ENCODE measurements around the gene RARA. TPM values are rescaled to one million over a fixed set of nuclear protein-coding genes. Genes with fewer than 3 reads are reported as not detected.

Gene RARA
- total RNA-seq, 1 donor from 2014 or later = 39.4 TPM

DNA sequence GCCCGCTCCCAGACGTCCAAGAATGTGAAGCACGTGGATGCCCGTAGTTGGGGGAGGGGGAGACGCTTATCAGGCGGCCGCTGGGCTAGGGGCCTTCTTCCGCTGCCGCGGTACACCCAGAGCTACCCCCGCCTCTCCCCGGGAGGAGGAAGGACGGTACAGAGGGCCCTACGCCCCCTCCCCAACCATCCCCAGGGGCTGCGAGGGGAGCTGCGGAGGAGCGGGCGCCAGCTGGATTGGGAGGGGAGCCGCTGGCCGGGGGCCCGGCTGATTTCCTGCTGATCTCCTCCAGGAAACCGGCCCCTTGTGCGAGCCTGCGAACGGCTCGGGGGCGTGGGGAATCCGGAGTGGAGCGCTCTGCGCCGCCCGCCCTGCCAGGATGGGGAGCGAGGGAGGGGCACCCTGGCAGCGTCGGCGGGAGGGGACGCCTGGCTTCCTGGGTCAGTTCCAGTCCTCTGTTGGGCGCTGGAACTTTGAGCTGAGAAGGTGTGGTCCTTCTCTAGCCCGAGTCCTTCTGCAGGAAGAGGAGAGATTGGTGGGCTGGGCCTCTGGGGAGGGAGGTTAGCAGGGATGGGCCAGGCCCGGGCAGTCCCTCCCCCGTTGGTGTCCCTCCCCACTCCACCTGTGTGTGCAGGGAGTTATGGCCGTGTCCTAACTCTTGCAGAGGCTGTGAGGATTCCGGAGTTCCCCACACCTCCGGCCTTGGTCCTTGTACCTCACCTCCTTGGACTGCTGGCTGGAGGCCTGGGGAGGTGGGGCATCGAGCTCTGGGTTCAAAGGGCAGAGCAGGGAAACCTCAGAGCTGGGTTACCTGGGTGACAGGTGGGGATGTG is 36.4 kb downstream of the RARA start:
- DNase-seq (ENCODE audit: low spot score) = peak; percentile 86

DNA sequence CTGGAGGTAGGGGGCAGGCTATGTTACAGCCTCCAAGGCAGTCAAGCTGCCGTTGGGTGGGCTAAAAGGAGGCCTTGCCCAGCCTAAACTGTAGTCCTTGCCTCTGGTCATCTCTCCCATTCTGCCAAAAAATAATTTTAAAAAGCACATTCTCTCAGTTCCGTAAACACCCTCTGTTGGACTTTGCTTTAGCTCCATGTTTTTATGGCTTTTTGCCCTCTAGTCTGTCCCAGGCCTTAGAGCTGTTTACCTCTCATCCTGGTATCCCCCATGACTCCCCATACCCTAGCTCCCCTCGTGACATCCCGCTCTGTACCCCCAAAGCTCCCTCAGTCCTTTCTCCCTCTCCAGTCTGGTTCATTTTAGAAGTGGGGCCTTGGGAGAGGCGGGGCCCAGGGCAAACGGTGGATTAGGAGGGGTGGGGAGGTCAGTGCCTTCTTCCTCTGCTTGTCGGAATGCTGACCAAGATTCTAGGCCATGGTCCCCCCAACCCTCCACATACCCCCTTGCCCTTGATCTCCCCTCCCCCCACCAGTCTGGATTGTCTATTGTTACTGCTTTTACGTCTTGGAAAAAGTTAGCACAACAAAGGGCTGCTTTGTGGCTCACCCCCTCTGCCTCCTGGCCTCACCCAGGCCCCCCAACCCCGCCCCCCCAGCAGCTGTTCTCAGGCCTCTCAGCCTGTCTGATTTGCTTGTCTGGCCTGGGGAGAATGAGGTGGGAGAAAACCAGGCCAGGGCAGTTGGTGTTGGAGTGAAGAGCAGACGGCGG is 37.2 kb downstream of the RARA start:
- DNase-seq (ENCODE audit: low spot score) = no peak

DNA sequence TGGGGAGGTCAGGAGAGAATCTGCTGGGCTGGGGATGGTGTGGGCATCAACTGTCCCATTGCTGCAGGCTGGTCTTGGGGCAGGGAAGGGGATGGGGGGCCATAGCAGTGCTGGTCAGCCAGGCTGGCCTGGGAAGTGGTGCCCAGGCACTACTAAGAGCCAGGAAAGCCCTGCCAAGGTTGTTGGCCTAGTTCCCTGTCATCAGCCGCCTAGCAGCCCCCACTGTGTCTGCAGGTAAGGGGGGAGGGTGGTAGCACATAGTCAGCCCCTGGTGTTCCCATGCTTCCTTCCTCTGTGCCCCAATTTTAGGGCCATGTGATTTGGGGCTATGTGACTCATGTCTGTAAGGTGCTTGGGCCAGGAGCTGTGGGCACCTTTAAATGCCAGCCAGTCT is 37.8 kb downstream of the RARA start:
- DNase-seq (ENCODE audit: low spot score) = no peak

DNA sequence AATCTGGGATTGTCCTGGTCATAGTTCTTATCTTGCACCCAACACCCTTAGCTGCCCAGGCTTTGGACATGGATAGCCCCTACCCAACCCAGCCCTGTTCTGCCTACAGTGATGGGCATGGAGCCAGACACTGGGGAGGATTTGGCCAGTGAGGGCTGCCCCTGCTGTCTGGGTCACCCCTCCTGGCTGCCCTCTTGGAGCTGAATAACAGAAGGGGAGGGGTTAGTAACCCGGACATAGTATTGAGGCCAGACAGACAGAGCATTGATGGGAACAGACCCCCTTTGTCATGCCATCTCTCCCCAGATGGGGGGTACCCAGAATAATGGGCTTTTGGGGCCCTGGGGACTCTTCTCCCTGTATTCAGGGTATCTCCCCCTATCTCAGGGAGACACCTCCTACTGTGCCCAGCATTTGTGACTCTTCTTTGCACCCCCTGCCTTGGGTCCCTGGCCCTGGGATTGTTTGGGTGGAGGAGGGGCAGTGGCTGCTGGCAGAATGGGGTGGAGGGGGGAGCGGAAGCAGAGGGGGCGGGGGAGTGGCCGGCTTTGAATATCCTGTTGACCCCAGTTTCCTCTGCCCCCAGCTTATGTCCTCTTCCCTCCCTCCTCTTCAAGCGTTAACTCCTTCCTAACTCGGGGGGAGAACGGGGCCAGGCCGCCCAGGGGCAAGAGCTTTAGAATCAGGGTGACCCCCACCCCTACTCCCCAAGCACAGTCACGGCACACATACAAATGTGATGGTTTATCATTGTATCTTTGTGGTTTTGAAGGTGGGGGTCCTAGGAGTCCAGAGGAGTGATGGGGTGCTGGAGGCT is 38.5 kb downstream of the RARA start:
- DNase-seq (ENCODE audit: low spot score) = no peak

DNA sequence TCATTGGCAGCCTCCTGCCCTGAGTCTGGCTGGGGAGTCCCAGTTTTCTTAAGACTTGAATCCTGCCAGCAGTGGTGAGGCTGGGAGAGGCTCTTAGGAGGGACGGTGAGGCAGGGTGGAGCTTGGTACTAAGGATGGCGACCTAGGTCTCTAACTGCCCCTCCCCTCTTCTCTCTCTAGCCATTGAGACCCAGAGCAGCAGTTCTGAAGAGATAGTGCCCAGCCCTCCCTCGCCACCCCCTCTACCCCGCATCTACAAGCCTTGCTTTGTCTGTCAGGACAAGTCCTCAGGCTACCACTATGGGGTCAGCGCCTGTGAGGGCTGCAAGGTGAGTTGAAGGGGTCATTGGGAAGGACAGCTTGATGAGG is 39.1 kb downstream of the RARA start:
- DNase-seq (ENCODE audit: low spot score) = no peak

DNA sequence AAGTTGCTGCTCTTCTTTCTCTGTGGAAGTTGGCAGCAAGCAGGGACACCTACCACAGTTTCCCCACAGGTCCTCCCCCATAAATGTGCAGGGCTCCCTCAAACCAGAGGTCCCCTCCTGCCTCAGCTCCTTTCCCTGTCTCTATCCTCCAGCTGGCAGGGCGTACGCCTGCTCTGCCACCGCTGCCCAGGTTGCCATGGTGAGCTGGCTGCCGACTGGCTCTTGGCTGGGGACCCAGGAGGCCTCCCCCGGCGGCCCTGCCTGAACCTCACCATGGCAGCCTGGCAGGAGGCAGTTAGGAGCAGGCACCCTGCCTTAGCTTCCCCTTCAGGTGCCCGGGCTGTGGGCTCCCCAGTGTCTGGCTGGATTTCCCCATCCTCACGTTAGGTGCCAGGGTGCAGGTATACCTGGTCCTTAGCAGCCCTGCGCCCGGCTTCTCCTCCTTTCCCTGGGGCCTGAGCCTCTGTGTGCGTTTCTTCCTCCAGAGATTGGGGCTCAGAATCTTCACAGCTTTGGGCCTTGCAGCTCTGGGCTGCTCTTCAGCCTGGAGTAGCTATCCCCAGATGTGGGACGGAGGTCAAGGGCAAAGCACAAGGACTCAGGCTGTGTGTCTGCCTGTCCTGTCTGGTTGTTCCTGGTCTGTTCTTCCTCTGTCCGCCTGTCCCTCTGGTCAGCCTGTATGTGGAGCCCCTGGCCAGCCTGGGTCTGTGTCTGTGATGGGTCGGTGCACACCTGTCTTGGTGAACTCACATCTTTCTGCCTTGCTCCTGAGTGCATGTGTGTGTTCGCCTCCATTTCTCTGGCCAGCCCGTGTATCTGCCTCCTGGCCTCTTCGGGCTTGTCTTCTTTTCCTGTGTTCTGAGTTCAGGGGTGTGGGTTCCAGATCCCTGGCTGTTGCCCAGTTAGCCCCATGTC is 39.8 kb downstream of the RARA start:
- DNase-seq (ENCODE audit: low spot score) = peak; percentile 82

DNA sequence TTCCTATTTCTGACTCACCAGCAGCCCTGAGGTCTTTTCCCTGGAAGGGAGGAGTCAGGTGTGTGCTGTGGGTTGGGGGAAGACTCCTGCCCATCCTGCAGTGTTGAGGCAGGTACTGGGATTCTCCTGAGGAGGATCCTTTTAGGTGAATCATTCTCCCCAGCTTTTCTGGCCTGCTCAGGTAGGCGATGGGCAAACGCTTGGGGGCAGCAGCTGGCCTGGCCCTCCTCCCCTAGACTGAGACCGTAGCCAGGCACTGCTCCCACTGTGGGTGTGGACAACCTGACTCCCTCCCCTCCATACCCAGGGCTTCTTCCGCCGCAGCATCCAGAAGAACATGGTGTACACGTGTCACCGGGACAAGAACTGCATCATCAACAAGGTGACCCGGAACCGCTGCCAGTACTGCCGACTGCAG is 40.5 kb downstream of the RARA start:
- no peak for DNase-seq (ENCODE audit: low spot score)

DNA sequence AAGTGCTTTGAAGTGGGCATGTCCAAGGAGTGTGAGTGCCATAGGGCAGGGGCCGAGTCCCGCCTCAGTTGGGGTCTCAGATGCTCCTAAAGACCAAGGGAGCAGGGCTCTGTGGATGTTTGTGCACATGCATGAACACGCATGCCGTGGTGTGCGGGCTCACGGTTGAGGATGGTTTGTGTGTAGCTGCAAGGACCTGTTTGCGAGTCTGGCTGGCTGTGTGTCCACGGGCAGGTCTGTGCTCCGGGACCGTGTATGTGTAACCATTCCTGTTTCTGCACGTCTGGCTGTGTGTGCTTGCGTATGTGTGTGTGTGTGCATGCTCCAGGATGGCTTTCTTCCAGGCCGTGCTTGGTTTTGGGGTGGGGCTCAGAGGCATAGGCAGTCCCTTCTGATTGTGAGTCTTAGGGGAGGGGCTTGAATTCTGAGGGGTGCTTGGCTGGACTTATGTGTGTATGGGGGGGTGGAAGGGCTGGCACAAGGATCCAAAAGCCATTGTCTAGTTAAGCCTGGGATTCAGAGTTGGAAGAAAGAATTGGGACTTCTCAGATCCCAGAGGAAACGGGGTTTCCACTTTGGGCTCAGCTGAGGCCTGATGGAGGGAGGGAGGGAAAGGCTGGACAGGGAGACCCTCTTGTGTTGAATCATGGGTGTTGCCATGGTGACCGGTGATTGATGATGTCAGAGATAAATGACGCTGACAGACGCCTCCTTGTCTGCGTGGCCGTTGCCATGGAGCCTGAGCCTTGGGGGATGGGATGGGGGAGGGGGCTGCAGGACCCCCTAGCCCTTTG is 41.1 kb downstream of the RARA start:
- no peak for DNase-seq (ENCODE audit: low spot score)

DNA sequence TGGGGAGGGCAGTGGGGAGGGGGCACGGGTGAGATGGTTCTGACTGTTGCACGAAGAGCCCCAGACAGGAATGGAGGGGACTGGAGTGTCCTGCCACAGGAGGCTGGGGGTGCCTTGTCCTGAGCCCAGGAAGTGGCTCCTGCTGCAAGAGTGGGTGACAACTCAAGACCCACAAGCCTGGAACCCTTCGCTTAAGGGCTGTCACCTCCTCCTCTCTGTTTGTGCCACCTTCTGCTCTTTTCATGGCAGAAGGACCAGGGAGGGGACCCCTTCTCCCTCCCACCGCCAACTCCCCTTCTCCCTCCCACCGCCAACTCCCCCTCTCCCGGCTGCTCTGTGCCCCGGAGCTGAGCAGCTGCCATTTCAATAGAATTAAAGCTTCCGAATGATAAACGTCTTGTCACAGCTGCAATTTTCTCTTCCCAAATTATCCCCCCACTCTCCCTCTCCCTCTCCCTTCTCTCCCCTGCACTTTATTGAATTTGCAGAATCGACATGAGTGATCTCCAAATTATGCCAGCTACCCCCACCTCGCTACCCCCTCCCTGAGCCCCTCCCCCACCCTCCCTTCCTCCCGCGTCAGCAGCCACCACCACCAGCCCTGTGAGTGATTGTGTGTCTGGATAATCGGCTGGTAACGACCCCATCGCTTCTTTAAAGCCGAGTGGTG is 41.8 kb downstream of the RARA start:
- no peak for DNase-seq (ENCODE audit: low spot score)

DNA sequence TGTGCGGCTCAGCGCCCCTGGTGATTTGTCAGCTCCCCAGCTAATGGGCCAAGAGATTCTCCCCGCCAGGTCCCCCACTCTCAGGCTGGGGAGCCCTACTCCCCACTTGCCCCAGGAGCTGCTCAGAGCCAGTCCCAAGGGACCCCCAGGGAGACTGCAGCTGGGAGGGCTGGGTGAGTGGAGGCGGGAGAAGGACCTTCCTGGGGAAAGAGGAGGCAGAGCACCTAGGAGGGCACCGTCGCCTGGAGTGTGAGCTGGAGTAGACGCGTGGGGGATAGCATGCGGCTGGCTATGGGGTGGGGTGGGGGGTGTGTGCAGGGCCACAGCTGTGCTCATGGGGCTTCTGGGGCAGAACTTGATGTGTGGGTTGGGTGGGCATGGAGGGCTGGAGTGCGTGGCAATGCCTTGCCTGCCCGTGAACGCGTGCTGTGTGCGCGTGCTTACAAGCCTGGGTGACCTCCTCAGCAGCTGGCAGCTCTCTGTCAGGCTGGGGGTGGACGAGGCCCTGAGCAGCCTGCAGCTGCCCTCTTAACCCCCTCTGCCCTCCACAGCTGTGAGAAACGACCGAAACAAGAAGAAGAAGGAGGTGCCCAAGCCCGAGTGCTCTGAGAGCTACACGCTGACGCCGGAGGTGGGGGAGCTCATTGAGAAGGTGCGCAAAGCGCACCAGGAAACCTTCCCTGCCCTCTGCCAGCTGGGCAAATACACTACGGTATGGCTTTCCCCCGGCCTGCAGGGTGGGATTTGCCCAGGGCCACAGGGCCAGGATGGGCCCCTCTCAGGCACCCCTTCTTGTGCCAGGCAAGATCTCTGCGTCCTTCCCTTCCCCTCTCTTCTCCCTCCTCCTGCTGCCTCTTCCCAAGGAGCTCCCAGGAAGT is 42.6 kb downstream of the RARA start:
- no peak for DNase-seq (ENCODE audit: low spot score)

DNA sequence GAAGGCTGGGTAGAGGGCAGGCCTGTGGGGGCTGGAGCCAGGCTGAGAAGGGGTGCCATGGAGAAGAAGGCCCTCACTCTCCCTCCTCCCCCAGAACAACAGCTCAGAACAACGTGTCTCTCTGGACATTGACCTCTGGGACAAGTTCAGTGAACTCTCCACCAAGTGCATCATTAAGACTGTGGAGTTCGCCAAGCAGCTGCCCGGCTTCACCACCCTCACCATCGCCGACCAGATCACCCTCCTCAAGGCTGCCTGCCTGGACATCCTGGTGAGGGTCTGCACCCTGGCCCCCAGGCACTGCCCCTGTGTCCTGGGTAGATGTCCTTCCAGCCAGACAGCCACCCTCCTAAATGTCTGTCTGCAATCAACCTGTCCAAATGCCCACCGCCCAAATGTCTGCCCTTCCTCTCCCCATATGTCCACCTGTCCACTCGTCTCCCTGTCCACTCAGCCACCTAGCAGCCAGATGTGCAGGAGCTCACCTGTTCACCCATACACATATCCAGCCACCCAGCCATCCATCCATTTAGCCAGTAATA is 43.3 kb downstream of the RARA start:
- DNase-seq (ENCODE audit: low spot score) = no peak

DNA sequence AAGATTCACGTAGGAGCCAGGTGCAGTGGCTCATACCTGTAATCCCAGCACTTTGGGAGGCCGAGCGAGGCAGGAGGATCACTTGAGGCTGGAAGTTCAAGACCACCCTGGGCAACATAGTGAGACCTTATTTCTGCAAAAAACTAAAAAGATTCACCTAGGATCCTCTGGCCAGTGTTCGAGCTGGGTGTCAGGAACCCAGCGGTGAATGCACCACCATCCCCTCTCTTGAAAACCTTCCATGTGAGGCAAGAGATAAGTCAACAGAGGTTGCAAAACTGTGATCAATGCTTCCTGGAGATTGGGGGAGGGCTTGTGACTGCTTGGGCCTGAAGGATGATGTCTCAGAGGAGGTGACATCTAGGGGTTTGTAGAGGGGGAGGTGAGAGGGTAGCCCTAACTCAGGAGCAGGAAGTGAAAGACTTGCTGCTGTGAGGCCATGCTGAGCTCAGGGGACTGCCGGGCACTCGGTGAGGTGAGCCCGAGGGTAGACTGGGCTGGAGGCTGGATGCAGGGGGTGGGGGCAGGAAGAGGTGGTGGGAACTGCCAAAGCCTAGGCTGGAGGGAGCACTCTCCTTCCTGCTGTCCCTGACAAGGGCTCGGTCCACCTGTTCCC is 43.9 kb downstream of the RARA start:
- no peak for DNase-seq (ENCODE audit: low spot score)

DNA sequence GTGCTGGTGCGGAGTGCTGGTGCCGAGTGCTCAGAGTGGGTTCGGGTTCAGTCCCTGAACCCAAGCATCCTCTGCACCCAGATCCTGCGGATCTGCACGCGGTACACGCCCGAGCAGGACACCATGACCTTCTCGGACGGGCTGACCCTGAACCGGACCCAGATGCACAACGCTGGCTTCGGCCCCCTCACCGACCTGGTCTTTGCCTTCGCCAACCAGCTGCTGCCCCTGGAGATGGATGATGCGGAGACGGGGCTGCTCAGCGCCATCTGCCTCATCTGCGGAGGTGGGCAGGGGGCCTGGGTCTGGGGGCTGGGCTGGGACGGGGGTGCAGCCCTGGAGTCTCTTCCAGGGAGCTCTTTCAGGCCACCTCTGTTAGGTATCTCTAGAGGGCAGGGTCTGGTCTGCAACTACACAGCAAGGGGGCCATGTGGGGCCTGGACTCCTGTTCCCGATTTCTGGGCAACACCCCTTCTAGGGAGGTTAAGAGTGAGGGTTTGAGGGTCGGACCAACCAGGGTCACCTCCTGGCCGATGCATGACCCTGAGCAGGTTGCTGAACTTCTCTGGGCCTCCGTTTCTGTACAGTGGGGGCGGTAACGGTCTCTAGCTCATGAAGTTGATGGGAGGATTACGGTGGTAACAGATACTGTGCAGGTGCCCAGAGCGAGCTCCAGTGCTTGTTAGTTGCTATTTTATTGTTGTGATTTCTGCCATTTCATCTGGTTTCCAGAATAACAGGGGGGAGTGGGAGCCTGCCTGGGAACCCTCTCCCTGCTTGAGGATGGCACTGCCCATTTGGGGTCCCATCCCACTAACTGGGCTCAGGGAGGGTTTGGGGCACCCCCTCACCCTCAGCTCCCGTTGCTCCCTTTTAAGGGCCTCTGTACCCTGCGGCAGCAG is 45.5 kb downstream of the RARA start:
- no peak for DNase-seq (ENCODE audit: low spot score)

DNA sequence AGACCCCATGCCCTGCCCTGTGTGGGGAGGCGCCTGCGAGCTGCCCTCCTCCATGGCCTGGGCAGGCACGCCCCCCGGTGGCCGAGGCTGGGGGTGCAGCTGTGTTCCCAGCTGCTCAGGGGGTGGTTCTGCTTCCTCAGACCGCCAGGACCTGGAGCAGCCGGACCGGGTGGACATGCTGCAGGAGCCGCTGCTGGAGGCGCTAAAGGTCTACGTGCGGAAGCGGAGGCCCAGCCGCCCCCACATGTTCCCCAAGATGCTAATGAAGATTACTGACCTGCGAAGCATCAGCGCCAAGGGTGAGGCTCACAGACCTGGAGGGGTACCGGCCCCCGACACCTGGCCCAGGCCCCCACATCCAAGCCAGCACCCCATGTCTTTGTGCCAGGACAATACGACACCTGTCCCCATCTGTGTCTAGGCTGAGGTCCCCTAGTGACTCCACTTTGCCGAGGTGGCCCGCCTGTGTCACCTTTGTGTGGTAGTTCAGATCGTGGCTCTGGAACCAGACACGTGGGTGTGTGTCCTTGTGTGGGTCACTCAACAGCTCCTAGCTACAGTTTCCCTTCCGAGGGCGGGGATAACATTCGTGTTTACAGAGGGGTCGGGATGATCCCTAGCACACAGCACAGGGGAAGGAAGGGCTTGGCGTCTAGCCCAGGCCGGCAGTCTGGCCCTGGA is 46.3 kb downstream of the RARA start:
- DNase-seq (ENCODE audit: low spot score) = peak; percentile 69

DNA sequence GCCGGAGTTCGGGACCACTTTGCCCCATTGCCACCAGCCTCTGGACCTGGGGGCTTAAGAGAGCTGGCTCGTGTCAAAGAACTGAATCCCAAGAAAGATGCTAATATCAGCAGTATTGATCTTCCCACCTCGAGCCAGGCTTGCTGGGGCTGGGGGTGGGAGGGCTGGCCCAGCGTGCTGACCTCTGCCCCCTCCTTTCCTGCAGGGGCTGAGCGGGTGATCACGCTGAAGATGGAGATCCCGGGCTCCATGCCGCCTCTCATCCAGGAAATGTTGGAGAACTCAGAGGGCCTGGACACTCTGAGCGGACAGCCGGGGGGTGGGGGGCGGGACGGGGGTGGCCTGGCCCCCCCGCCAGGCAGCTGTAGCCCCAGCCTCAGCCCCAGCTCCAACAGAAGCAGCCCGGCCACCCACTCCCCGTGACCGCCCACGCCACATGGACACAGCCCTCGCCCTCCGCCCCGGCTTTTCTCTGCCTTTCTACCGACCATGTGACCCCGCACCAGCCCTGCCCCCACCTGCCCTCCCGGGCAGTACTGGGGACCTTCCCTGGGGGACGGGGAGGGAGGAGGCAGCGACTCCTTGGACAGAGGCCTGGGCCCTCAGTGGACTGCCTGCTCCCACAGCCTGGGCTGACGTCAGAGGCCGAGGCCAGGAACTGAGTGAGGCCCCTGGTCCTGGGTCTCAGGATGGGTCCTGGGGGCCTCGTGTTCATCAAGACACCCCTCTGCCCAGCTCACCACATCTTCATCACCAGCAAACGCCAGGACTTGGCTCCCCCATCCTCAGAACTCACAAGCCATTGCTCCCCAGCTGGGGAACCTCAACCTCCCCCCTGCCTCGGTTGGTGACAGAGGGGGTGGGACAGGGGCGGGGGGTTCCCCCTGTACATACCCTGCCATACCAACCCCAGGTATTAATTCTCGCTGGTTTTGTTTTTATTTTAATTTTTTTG is 47.1 kb downstream of the RARA start:
- DNase-seq (ENCODE audit: low spot score) = no peak
